ENCODE results near the gene HIRIP3. TPM values are rescaled to one million over a fixed set of nuclear protein-coding genes. Genes with fewer than 3 reads are reported as not detected.
"Not testable (repeated sequence)": the region's sequence is repeated elsewhere in the genome, so short reads cannot be mapped to it uniquely, and the experiment has no call there.

The HIRIP3 gene
- total RNA-seq, 1 donor from 2014 or later, result 12.7 TPM

DNA sequence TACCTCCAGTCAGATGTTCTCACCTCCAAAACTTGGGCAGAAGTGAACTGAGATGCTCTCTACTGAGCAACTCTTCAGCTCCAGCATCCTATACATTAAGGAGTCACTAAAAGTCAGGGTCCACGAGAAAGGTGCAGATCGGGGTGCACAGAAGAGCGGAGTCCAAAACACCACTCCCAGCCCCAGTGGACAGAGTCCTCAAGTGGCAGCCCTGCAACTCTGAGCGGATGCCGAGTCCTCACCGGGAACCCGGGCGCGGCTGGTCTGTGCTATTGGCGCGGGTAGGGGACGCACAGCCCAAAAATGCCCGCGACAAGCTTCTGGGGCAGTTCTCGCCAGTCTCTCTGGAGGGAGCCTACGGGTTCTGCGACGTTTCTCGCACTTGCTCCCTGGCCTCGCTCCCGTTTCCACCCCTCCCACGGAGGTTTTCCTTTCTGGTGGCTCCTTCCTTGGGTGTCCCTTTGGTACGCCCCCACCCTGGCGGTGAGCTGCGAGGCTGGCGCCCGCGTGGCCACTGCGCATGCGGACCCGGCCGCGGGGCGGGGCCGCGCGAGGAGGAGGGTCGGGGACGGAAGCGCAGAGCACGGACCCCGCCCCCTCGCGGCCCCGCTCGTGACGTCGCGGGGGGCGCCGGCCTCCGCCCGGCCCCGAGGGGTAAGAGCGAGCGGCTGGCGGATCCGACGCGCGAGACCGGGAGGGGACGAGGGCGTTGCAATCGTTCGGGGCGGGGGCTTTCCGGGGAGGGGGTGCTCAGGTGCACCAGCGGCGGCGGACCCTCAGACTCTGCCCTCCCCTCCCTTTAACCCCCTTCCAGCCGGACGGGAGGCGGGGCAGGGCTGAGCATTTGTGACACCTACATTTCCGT lies 33.7 kb downstream of the HIRIP3 start, which contains the start of gene TMEM219:
Gene TMEM219 (plus strand): TSS at position 601 of the 865 bp plus-strand sequence. CDS start 1,065 bp downstream, outside the sequence.
- DNase-seq (ENCODE audit: low read depth), result peak; percentile 93

DNA sequence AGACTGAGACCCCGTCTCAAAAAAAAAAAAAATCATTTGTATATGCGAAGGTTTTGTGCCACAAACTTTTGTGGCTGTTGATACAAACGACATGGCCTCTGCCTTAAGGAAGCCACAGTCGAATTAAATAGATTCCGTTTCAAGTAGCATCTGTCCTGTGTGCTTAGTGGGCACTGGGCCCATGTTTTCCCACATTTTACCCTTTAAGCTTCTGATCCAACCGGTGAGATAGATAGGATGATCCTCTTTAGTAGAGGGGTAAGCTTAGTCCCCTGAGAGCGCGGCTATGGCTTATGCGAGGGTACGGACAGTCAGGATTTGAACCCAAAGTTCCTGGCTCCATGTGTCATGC lies 34.3 kb downstream of the HIRIP3 start:
- no peak for DNase-seq (ENCODE audit: low read depth)

DNA sequence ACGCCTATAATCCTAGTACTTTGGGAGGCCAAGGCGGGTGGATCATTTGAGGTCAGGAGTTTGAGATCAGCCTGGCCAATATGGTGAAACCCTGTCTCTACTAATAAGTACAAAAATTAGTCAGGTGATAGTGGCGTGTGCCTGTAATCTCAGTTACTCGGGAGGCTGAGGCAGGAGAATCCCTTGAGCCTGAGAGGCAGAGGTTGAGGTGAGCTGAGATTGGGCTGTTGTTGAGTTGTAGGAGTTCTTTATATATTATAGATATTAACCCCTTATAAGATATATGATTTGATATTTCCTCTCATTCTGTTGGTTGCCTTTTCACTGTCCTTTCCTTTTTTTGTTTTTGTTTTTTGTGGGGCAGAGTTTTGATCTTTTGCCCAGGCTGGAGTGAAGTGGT lies 35.6 kb downstream of the HIRIP3 start:
- not testable (repeated sequence) for DNase-seq (ENCODE audit: low read depth)

DNA sequence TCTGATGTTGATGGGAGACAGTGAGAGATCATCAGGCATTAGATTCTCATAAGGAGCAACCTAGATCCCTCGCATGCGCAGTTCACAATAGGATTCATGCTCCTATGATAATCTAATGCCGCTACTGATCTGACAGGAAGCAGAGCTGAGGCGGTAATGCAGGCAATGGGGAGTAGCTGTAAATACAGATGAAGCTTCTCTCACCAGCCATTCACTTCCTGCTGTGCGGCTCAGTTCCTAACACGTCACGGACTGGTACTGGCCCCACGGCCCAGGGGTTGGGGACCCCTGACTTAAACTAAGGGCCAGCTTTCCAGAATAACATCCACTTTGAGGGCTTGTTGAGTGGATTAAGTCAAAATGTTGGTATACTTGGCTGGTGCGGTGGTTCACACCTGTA lies 36.1 kb downstream of the HIRIP3 start:
- no peak for DNase-seq (ENCODE audit: low read depth)

DNA sequence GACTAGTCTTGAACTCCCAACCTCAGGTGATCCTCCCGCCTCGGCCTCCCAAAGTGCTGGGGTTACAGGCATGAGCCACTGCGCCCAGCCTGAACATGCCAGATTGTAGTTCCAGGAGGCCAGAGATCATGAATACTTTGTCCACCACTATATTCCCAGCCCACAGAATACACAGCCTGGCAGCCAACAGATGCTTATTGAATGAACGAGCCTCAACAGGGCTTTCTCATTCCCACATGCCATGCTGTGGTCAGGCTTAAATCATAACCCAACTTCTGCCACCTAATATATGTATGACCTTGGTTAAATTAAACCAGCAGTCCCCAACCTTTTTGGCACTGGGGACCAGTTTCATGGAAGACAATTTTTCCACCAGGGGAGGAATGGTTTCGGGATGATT lies 36.7 kb downstream of the HIRIP3 start:
- peak; percentile 67 for DNase-seq (ENCODE audit: low read depth)

DNA sequence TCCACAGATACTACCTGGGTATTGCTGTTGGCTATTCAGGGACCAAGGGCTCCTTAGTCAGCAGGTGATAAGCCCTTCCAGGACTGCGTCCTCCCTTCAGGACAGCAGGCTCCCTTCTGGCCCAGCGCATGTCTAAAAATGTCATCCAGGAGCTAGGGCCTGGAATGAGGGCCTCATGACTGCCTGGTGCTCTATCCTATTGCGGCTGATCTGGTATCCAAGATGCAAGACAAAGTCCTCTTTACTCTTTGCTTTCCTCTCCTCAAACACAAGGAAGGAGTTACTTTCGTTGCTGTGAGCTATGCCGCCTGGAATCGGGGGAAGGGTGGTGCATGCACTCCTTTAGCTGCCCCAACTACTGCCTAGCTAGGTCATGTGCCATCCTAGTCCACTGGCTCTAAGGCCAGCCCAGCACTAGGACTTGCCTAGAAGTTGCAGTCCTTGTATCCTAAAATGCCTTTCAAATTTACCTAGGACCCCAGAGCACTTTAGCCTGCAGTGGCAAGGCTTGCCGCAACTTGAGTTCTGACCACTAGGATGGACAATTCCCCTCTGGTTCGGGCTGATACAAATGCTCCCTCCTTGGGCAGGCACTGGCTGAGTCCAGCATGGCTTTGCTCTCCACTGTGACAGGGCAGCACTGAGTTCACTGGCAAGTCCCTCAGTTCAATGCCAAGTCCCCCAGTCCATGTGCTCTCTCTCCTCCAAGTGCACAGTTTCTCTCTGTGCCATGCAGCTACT lies 43.6 kb downstream of the HIRIP3 start:
- DNase-seq (ENCODE audit: low read depth), result no peak

DNA sequence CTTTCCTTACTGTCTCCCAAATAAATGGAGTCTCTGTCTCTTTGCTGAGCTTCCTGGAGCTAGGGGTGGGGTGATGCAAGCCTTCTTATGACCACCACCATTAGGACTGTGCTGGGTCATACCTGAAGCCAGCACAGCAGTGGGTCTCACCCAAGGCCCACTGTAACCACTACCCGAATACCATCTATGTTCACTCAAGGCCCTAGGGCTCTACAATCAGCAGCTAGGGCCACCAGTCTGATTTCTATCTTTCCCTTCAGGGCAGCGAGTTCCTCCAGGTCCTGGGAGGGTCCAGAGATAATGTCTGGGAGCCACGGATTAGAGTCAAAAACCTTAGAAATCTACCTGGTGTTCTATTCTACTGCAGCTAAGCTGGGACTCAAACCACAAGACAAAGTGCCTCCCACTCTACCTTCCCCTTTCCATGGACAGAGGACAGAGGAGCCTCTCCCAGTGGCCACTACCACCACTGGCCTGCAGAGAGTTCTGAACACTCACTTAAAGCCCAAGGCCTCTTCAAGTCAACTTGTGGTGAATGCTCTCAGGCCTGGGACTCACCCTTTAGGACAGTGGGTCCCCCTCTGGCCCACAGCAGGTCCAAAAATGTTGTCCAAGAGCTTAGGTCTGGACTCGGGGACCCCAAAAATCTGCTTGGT lies 44.5 kb downstream of the HIRIP3 start:
- no peak for DNase-seq (ENCODE audit: low read depth)

DNA sequence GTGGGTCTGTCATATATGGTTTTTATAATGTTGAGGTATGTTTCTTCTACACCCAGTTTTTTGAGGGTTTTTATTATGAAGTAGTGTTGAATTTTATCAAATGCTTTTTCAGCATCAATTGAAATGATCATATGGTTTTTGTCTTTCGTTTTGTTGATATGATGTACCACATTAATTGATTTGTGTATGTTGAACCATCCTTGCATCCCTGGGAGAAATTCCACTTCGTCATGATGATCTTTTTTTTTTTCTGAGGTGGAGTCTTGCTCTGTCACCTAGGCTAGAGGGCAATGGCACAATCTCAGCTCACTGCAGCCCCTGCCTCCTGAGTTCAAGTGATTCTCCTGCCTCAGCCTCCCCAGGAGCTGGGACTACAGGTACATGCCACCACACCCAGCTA lies 47.5 kb downstream of the HIRIP3 start:
- no peak for DNase-seq (ENCODE audit: low read depth)

DNA sequence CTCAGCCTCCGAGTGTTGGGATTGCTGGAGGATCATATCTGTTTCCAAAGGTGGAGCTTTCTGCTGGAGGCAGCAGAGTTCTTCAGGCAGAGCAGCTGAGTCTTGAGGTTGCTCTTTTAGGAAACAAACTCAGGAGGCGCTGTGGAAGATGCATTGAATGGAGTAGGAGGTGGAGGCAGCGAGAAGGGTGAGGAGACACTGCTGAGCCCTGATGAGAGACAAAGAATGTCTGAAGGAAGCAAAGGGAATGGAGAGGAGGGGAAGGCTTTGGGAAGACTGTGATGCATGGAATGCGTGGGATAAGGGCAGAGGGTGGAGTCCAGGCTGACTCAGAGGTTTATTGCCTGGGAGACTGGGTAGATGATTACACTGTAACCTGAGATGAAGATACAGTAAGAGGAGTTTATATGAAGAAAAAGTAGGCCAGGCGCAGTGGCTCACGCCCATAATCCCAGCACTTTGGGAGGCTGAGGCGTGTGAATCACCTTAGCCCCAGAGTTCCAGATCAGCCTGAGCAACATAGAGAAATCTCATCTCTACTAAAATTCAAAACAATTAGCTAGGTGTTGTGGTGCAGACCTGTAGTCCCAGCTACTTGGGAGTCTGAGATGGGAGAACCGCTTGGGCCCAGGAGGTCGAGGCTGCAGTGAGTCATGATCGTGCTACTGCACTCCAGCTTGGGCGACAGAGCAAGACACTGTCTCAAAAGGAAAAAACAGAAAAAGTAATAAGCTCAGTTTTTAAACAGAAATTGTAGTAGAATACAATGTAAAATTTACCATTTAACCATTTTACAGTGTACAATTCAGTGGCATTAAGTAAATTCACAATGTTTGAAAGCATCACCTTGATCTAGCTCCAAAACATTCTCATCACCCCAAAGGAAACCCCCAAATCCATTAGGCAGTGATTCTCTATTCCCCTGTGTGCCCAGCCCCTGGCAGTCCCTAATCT lies 51.3 kb downstream of the HIRIP3 start:
- DNase-seq (ENCODE audit: low read depth), result peak; percentile 95

Other genes with a start within 250 kb of the HIRIP3 start
- not detected in 2 replicates for gene C16orf54, start 249.6 kb downstream of the HIRIP3 start, total RNA-seq
- not detected in 2 replicates for gene ZG16, start 217.4 kb downstream of the HIRIP3 start, total RNA-seq
- 10.2 and 10.9 TPM in 2 replicates for gene KIF22, start 204.9 kb downstream of the HIRIP3 start, total RNA-seq
- 136 and 218 TPM in 2 replicates for gene MAZ, start 189.1 kb downstream of the HIRIP3 start, total RNA-seq
- 0.83 and 3.1 TPM in 2 replicates for gene PRRT2, start 183.4 kb downstream of the HIRIP3 start, total RNA-seq
- 38.4 and 49.0 TPM in 2 replicates for gene PAGR1, start 179.5 kb downstream of the HIRIP3 start, total RNA-seq
- gene MVP, start 175.2 kb downstream of the HIRIP3 start, total RNA-seq, result 361 and 417 TPM in 2 replicates
- gene CDIPT, start 132.4 kb downstream of the HIRIP3 start, total RNA-seq, result 47.2 and 53.9 TPM in 2 replicates
- gene SEZ6L2, start 96.1 kb downstream of the HIRIP3 start, total RNA-seq, result 6.4 and 11.8 TPM in 2 replicates
- 3.9 and 4.0 TPM in 2 replicates for gene ASPHD1, start 95.1 kb downstream of the HIRIP3 start, total RNA-seq
- 6.8 and 9.3 TPM in 2 replicates for gene KCTD13, start 69.4 kb downstream of the HIRIP3 start, total RNA-seq
- gene TMEM219, start 33.5 kb downstream of the HIRIP3 start, total RNA-seq, result 89.8 and 92.2 TPM in 2 replicates
- 49.9 and 75.7 TPM in 2 replicates for gene TAOK2, start 21.7 kb downstream of the HIRIP3 start, total RNA-seq
- 43.8 and 97.6 TPM in 2 replicates for gene INO80E, start 624 bp upstream of the HIRIP3 start, total RNA-seq
- not detected in 2 replicates for gene DOC2A, start 15.4 kb upstream of the HIRIP3 start, total RNA-seq
- gene C16orf92, start 27.6 kb upstream of the HIRIP3 start, total RNA-seq, result not detected in 2 replicates
- 0.21 and 1.0 TPM in 2 replicates for gene TLCD3B, start 35.7 kb upstream of the HIRIP3 start, total RNA-seq
- gene ALDOA, start 70.1 kb upstream of the HIRIP3 start, total RNA-seq, result 2,927 and 3,693 TPM in 2 replicates
- gene PPP4C, start 80.4 kb upstream of the HIRIP3 start, total RNA-seq, result 79.8 and 80.3 TPM in 2 replicates
- 0.45 and 1.4 TPM in 2 replicates for gene TBX6, start 96.3 kb upstream of the HIRIP3 start, total RNA-seq
- 41.3 and 52.2 TPM in 2 replicates for gene YPEL3, start 100.6 kb upstream of the HIRIP3 start, total RNA-seq
- gene GDPD3, start 117.9 kb upstream of the HIRIP3 start, total RNA-seq, result 0.24 and 0.47 TPM in 2 replicates
- gene MAPK3, start 127.6 kb upstream of the HIRIP3 start, total RNA-seq, result 13.7 and 20.9 TPM in 2 replicates
- 0.21 and 1.5 TPM in 2 replicates for gene CORO1A, start 188.0 kb upstream of the HIRIP3 start, total RNA-seq
- gene BOLA2B, start 198.0 kb upstream of the HIRIP3 start, total RNA-seq, result 66.2 and 236 TPM in 2 replicates
- gene SLX1A, start 198.3 kb upstream of the HIRIP3 start, total RNA-seq, result 12.7 and 26.6 TPM in 2 replicates
- gene SULT1A3, start 203.6 kb upstream of the HIRIP3 start, total RNA-seq, result 1.3 and 3.0 TPM in 2 replicates

Measured in myocyte (in vitro differentiated cells).